HCT116 (cell line): Measurements from ENCODE around the gene ATP6V0A1. TPM values are rescaled to one million over a fixed set of nuclear protein-coding genes. Genes with fewer than 3 reads are reported as not detected.

Experiments used
- ATAC-seq: fragments of 200-7000 bp; cut with Tn5 transposase; 2 replicates; pipeline ENCODE4 v1.9.1; 2020; ENCODE audit warnings: mild to moderate bottlenecking, moderate library complexity
- BruUV-seq: library from RNA; stranded (reverse); fragments of 400-500 nt; replicated peaks from 2 replicates; lab custom pipeline; 2021; lab: Mats Ljungman, UMichigan
- CTCF ChIA-PET: fragments of 300-600 bp; sonication (Branson Sonifier 250); formaldehyde crosslinking; loops from one replicate; lab custom pipeline; 2021; ENCODE audit warnings: antibody characterized with exemption; lab: Charles Lee
- POLR2A ChIA-PET: fragments of 300-600, 350-600 bp; sonication (Branson Sonifier 250); formaldehyde crosslinking; loops from one replicate; lab custom pipeline; 2021; ENCODE audit warnings: antibody characterized with exemption; lab: Charles Lee
- RAD21 ChIA-PET, 2 experiments: fragments of 300-600 bp; sonication (Branson Sonifier 250); formaldehyde crosslinking; loops; one replicate each; lab custom pipeline; 2023; ENCODE audit warnings: low total read pairs in 2 of 2; ENCODE audit not compliant: uncharacterized antibody in 2 of 2, unreplicated experiment in 2 of 2, low non-redundant PET in 1 of 2; lab: Charles Lee
- DNase-seq: peaks from one replicate; pipeline ENCODE4 v3.0.0-alpha.2; 2010; ENCODE audit warnings: low read depth, low spot score
- H2AFZ ChIP-seq: fragments of 200-600 bp; shearing (Covaris generic), sonication (generic); 2 replicates; pipeline ENCODE4 v1.6.1; 2017; ENCODE audit warnings: low read depth, mixed run types, mixed read lengths, antibody characterized with exemption, low read length; ENCODE audit not compliant: poor library complexity, severe bottlenecking
- H3K27ac ChIP-seq: 2 replicates; pipeline ENCODE4 v1.5.1; 2012; ENCODE audit warnings: low read depth, low read length
- H3K27me3 ChIP-seq: fragments of 200-600 bp; sonication (generic); 2 replicates; pipeline ENCODE4 v1.6.1; 2016; ENCODE audit warnings: mixed run types, low read length, mixed read lengths; ENCODE audit not compliant: insufficient read depth
- H3K36me3 ChIP-seq, 2 experiments: fragments of 200-500 bp in 1 of 2; fragments of 200-600 bp in 1 of 2; sonication (Bioruptor generic) in 1 of 2; sonication (generic) in 1 of 2; 2 replicates each; pipeline versions ENCODE4 v1.5.1 to v1.6.1; 2014 to 2016; ENCODE audit warnings: low read length in 2 of 2, inconsistent platforms in 1 of 2, mixed read lengths in 1 of 2, mixed run types in 1 of 2; ENCODE audit not compliant: insufficient read depth in 2 of 2, control insufficient read depth in 1 of 2
- H3K4me1 ChIP-seq, 2 experiments: fragments of 200-600 bp in 1 of 2; sonication (generic) in 1 of 2; 2 replicates each; pipeline versions ENCODE4 v1.5.1 to v1.6.1; 2012 to 2017; ENCODE audit warnings: low read length in 2 of 2, inconsistent platforms in 1 of 2, mild to moderate bottlenecking in 1 of 2, mixed read lengths in 1 of 2, mixed run types in 1 of 2, moderate library complexity in 1 of 2; ENCODE audit not compliant: insufficient read depth in 2 of 2, control insufficient read depth in 1 of 2
- H3K4me2 ChIP-seq: fragments of 200-600 bp; sonication (generic); 2 replicates; pipeline ENCODE4 v1.6.1; 2017; ENCODE audit warnings: mixed run types, low read length, mixed read lengths
- H3K4me3 ChIP-seq, 2 experiments: fragments of 200-600 bp in 1 of 2; sonication (generic) in 1 of 2; replicated peaks in 1 of 2; 2 replicates each; pipeline ENCODE4 v1.5.1; 2011 to 2016; ENCODE audit warnings: low read length in 2 of 2, control low read depth in 1 of 2, low read depth in 1 of 2, mild to moderate bottlenecking in 1 of 2, mixed read lengths in 1 of 2, mixed run types in 1 of 2
- H3K79me2 ChIP-seq: fragments of 200-600 bp; sonication (generic); 2 replicates; pipeline ENCODE4 v1.6.1; 2017; ENCODE audit warnings: mild to moderate bottlenecking, mixed run types, low read length, moderate library complexity, mixed read lengths; ENCODE audit not compliant: insufficient read depth
- H3K9ac ChIP-seq: fragments of 200-600 bp; sonication (generic); 2 replicates; pipeline ENCODE4 v1.6.1; 2016; ENCODE audit warnings: low read length, mixed read lengths
- H3K9me2 ChIP-seq: fragments of 200-600 bp; sonication (generic), shearing (Covaris generic); 2 replicates; pipeline ENCODE4 v1.6.1; 2017; ENCODE audit warnings: mixed run types, mild to moderate bottlenecking, moderate library complexity; ENCODE audit not compliant: insufficient read depth
- H3K9me3 ChIP-seq, 2 experiments: fragments of 200-500 bp in 1 of 2; fragments of 200-600 bp in 1 of 2; sonication (Bioruptor generic) in 1 of 2; sonication (generic) in 1 of 2; 2 replicates each; pipeline ENCODE4 v1.6.1; 2014 to 2017; ENCODE audit warnings: low read length in 2 of 2, mixed read lengths in 2 of 2, inconsistent platforms in 1 of 2, low read depth in 1 of 2, mild to moderate bottlenecking in 1 of 2, mixed run types in 1 of 2, moderate library complexity in 1 of 2; ENCODE audit not compliant: control insufficient read depth in 1 of 2, insufficient read depth in 1 of 2
- H4K20me1 ChIP-seq: fragments of 200-600 bp; sonication (generic), shearing (Covaris generic); 2 replicates; pipeline ENCODE4 v1.6.1; 2017; ENCODE audit warnings: mixed run types, mild to moderate bottlenecking, moderate library complexity; ENCODE audit not compliant: insufficient read depth
- ATF3 ChIP-seq: IDR thresholded peaks from 2 replicates; pipeline ENCODE4 v1.6.1; 2012
- CBX3 ChIP-seq: IDR thresholded peaks from 2 replicates; pipeline ENCODE4 v1.6.1; 2012; ENCODE audit warnings: low read depth
- FOSL1 ChIP-seq: IDR thresholded peaks from 2 replicates; pipeline ENCODE4 v1.6.1; 2012; ENCODE audit warnings: low read depth
- SRF ChIP-seq: IDR thresholded peaks from 2 replicates; pipeline ENCODE4 v1.6.1; 2012; ENCODE audit warnings: low read depth
- TCF7L2 ChIP-seq: IDR thresholded peaks from 2 replicates; pipeline ENCODE4 v1.7.0; 2011; ENCODE audit warnings: borderline replicate concordance, inconsistent platforms; ENCODE audit not compliant: insufficient read depth, insufficient read length; ENCODE audit errors: extremely low read depth
- YY1 ChIP-seq: IDR thresholded peaks from 2 replicates; pipeline ENCODE4 v1.6.1; 2011; ENCODE audit warnings: low read length, low read depth, moderate library complexity, mild to moderate bottlenecking; ENCODE audit not compliant: insufficient replicate concordance; ENCODE audit errors: extremely low read depth
- ZFX ChIP-seq: fragments of 450-650 bp; IDR thresholded peaks from 2 replicates; pipeline ENCODE4 v1.6.1; 2017
- ZNF274 ChIP-seq: fragments of 200-500 bp; sonication (Bioruptor generic); IDR thresholded peaks from 2 replicates; pipeline ENCODE4 v1.6.1; 2014; ENCODE audit warnings: mild to moderate bottlenecking, low read depth, low read length, inconsistent platforms
- intact Hi-C: fragments of 100-400 bp; cut with micrococcal nuclease; formaldehyde crosslinking; loops from 2 replicates; pipeline ENCODE4 v1.10.0; 2022
- total RNA-seq: library from RNA; stranded (reverse); gene quantifications from one replicate; pipeline ENCODE4 v1.2.1, GENCODE V29; 2021; ENCODE audit not compliant: unreplicated experiment
- TF ChIP-seq, protein P1 (sequence below): IDR thresholded peaks from 2 replicates; pipeline ENCODE4 v1.6.1; 2012
- TF ChIP-seq, protein P2 (sequence below): IDR thresholded peaks from 2 replicates; pipeline ENCODE4 v1.6.1; 2011; ENCODE audit warnings: mild to moderate bottlenecking, low read length, moderate library complexity; ENCODE audit not compliant: insufficient replicate concordance; ENCODE audit errors: extremely low read depth
- TF ChIP-seq, protein P3 (sequence below), 3 experiments: fragments of 200-600 bp in 1 of 3; sonication (generic) in 1 of 3; IDR thresholded peaks in 2 of 3; conservative IDR thresholded peaks in 1 of 3; 2 replicates each; pipeline ENCODE4 v1.5.1; 2012 to 2017; ENCODE audit warnings: low read depth in 2 of 3, low read length in 2 of 3, antibody characterized with exemption in 1 of 3, borderline replicate concordance in 1 of 3, control low read depth in 1 of 3, mild to moderate bottlenecking in 1 of 3, mixed read lengths in 1 of 3, mixed run types in 1 of 3, moderate library complexity in 1 of 3; ENCODE audit not compliant: insufficient read depth in 1 of 3

ATP6V0A1 gene
- total RNA-seq, 1 experiment from 2014 or later: 65.2 TPM

DNA sequence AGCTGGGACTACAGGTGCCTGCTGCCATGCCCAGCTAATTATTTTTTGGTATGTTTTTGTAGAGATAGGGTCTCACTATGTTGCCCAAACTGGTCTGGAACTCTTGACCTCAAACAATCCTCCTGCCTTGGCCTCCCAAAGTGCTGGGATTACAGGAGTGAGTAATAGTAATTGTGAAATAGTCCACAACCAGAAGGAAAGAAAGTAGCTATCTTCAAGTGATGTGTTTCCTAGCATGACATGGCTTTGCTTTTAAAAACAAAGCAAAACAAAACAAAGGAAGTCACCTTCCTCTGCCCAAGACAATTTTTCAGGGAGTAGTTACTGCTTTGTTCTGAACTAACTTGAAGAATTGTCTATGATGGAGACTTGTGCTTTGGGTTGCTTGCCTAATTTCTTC, 27.0 kb downstream of the ATP6V0A1 start:
- Histone ChIP-seq H3K27me3 (no peaks in the 10 kb centered on the region), H3K27ac (no peak overlapping the region), H4K20me1 (no peaks in the 10 kb centered on the region), H3K9ac (no peak overlapping the region), H3K4me2 (no peak overlapping the region), H3K4me1 (no peaks in the 10 kb centered on the region), H3K4me3 (no peak overlapping the region), H3K9me3 (no peaks in the 10 kb centered on the region), H3K9me2 (no peaks in the 10 kb centered on the region), H3K79me2 (no peaks in the 10 kb centered on the region), H3K36me3 (peaks cover 35 to 59% of the 10 kb centered on the region in 2 experiments; a peak in 3 of 4 replicates), H2AFZ (no peak overlapping the region)
- ATAC-seq (no peak), DNase-seq (no peak)
- ChIA-PET RAD21 (no interaction called here), POLR2A (no interaction called here), CTCF (no interaction called here)
- intact Hi-C loops: no loop called here
- no TSS peak for BruUV-seq
- no peak for TF ChIP-seq SRF
- TF ChIP-seq, protein P1, sequence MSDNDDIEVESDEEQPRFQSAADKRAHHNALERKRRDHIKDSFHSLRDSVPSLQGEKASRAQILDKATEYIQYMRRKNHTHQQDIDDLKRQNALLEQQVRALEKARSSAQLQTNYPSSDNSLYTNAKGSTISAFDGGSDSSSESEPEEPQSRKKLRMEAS: no peak
- TF ChIP-seq ZNF274: no peak
- no peak for TF ChIP-seq YY1
- TF ChIP-seq, protein P2, sequence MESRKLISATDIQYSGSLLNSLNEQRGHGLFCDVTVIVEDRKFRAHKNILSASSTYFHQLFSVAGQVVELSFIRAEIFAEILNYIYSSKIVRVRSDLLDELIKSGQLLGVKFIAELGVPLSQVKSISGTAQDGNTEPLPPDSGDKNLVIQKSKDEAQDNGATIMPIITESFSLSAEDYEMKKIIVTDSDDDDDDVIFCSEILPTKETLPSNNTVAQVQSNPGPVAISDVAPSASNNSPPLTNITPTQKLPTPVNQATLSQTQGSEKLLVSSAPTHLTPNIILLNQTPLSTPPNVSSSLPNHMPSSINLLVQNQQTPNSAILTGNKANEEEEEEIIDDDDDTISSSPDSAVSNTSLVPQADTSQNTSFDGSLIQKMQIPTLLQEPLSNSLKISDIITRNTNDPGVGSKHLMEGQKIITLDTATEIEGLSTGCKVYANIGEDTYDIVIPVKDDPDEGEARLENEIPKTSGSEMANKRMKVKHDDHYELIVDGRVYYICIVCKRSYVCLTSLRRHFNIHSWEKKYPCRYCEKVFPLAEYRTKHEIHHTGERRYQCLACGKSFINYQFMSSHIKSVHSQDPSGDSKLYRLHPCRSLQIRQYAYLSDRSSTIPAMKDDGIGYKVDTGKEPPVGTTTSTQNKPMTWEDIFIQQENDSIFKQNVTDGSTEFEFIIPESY: no peak
- no peak for TF ChIP-seq CBX3
- no peak for TF ChIP-seq TCF7L2

DNA sequence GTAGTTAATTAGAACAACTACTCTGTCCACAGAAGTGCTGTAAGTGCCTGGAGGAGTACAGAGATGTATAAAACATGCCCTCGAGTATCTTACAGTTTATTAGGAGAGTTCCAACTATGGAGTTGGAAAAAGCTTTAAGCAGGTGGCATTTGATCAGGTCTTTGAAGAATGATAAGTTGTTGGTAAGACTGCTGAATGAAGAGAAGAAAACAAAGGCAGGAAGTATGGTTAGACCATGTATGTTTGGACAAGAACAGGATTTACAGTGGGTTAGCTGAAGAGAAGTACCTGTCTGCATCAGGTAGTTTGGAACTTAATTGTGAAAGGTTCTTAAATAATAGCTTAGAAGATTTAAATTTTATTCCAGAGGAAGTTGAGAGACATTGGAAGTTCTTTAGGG, 29.4 kb downstream of the ATP6V0A1 start:
- no peaks in the 10 kb centered on the region for H3K27me3 ChIP-seq
- ChIA-PET POLR2A (no interaction called here), RAD21 (no interaction called here), CTCF (no interaction called here)
- no peak overlapping the region for H3K27ac ChIP-seq
- H3K9me3 ChIP-seq: no peaks in the 10 kb centered on the region
- H3K36me3 ChIP-seq: peaks cover 35 to 52% of the 10 kb centered on the region in 2 experiments; a peak in 3 of 4 replicates
- no peak overlapping the region for H3K4me2 ChIP-seq
- no peak overlapping the region for H3K9ac ChIP-seq
- H3K4me1 ChIP-seq: no peaks in the 10 kb centered on the region
- DNase-seq: no peak
- BruUV-seq: no TSS peak
- H3K79me2 ChIP-seq: no peaks in the 10 kb centered on the region
- TF ChIP-seq ZNF274: no peak
- no peak for TF ChIP-seq FOSL1
- TF ChIP-seq ATF3: no peak
- TF ChIP-seq SRF: no peak
- no peak for TF ChIP-seq ZFX
- no peak for TF ChIP-seq YY1
- TF ChIP-seq, protein P3, sequence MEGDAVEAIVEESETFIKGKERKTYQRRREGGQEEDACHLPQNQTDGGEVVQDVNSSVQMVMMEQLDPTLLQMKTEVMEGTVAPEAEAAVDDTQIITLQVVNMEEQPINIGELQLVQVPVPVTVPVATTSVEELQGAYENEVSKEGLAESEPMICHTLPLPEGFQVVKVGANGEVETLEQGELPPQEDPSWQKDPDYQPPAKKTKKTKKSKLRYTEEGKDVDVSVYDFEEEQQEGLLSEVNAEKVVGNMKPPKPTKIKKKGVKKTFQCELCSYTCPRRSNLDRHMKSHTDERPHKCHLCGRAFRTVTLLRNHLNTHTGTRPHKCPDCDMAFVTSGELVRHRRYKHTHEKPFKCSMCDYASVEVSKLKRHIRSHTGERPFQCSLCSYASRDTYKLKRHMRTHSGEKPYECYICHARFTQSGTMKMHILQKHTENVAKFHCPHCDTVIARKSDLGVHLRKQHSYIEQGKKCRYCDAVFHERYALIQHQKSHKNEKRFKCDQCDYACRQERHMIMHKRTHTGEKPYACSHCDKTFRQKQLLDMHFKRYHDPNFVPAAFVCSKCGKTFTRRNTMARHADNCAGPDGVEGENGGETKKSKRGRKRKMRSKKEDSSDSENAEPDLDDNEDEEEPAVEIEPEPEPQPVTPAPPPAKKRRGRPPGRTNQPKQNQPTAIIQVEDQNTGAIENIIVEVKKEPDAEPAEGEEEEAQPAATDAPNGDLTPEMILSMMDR (IDR thresholded peaks at IDR 0.05 in 2 of 3, conservative IDR thresholded peaks at IDR 0.05 in 1 of 3; ENCODE audit: borderline replicate concordance in 1 of 3, insufficient read depth in 1 of 3, low read depth in 2 of 3, low read length in 2 of 3): no peak
- no peak overlapping the region for H2AFZ ChIP-seq
- H4K20me1 ChIP-seq: no peaks in the 10 kb centered on the region
- ATAC-seq: no peak
- intact Hi-C loops: no loop called here
- H3K9me2 ChIP-seq: no peaks in the 10 kb centered on the region
- no peak overlapping the region for H3K4me3 ChIP-seq
